IMR-90 (cell line): ENCODE results near the gene STUM. TPM values are rescaled to one million over a fixed set of nuclear protein-coding genes. Genes with fewer than 3 reads are reported as not detected.

Source experiments
- ATAC-seq: fragments of 200-7000 bp; cut with Tn5 transposase; 2 replicates; pipeline ENCODE4 v1.9.1; 2020; ENCODE audit warnings: low read depth, mild to moderate bottlenecking, moderate library complexity
- BruUV-seq: library from RNA; stranded (reverse); fragments of 400-500 nt; replicated peaks from 2 replicates; lab custom pipeline; 2021; lab: Mats Ljungman, UMichigan
- CTCF ChIA-PET: fragments of 300-600 bp; formaldehyde crosslinking; extraction: SDS; loops from one replicate; lab custom pipeline; 2021; ENCODE audit warnings: antibody characterized with exemption; lab: Yijun Ruan, JAX
- POLR2A ChIA-PET: fragments of 300-600 bp; sonication (Branson Sonifier 250); formaldehyde crosslinking; loops from one replicate; lab custom pipeline; 2022; ENCODE audit warnings: antibody characterized with exemption; ENCODE audit not compliant: unreplicated experiment; lab: Charles Lee
- DNase-seq: peaks from one replicate; pipeline ENCODE4 v3.0.0; 2013
- H2AFZ ChIP-seq: replicated peaks from 2 replicates; pipeline ENCODE3; 2013; ENCODE audit warnings: low read length, mild to moderate bottlenecking; ENCODE audit not compliant: poor library complexity
- H2AK5ac ChIP-seq: 2 replicates; pipeline ENCODE4 v1.6.1; 2013; ENCODE audit warnings: low read depth, low read length, inconsistent platforms
- H2AK9ac ChIP-seq: replicated peaks from 2 replicates; pipeline ENCODE3; 2013; ENCODE audit warnings: mild to moderate bottlenecking, low read depth, low read length, moderate library complexity; ENCODE audit not compliant: poor library complexity
- H2BK120ac ChIP-seq: 2 replicates; pipeline ENCODE4 v1.6.1; 2013; ENCODE audit warnings: low read depth, low read length, inconsistent platforms
- H2BK15ac ChIP-seq: 3 replicates; pipeline ENCODE4 v1.6.1; 2013; ENCODE audit warnings: low read depth, low read length, inconsistent platforms
- H2BK20ac ChIP-seq: 2 replicates; pipeline ENCODE4 v1.6.1; 2013; ENCODE audit warnings: low read depth, mild to moderate bottlenecking, inconsistent platforms, low read length, moderate library complexity
- H2BK5ac ChIP-seq: 2 replicates; pipeline ENCODE4 v1.6.1; 2013; ENCODE audit warnings: mild to moderate bottlenecking, low read depth, low read length, inconsistent platforms; ENCODE audit not compliant: poor library complexity, severe bottlenecking
- H3K14ac ChIP-seq: replicated peaks from 2 replicates; pipeline ENCODE4 v1.6.1; 2013; ENCODE audit warnings: low read depth, low read length, inconsistent platforms
- H3K18ac ChIP-seq: 2 replicates; pipeline ENCODE4 v1.6.1; 2013; ENCODE audit warnings: low read depth, low read length, control low read depth
- H3K23ac ChIP-seq: 2 replicates; pipeline ENCODE4 v1.6.1; 2013; ENCODE audit warnings: low read depth, low read length, inconsistent platforms
- H3K27ac ChIP-seq: 2 replicates; pipeline ENCODE4 v1.5.1; 2013; ENCODE audit warnings: mild to moderate bottlenecking, control low read depth, low read length; ENCODE audit not compliant: insufficient read depth
- H3K27me3 ChIP-seq: 2 replicates; pipeline ENCODE4 v1.6.1; 2013; ENCODE audit warnings: low read length; ENCODE audit not compliant: control insufficient read depth, insufficient read depth
- H3K36me3 ChIP-seq: 2 replicates; pipeline ENCODE4 v1.6.1; 2013; ENCODE audit warnings: low read length, mixed read lengths; ENCODE audit not compliant: control insufficient read depth, insufficient read depth
- H3K4ac ChIP-seq: 2 replicates; pipeline ENCODE4 v1.6.1; 2013; ENCODE audit warnings: low read depth, low read length, inconsistent platforms
- H3K4me1 ChIP-seq: 2 replicates; pipeline ENCODE4 v1.6.1; 2013; ENCODE audit warnings: low read length, mixed read lengths; ENCODE audit not compliant: control insufficient read depth, insufficient read depth
- H3K4me2 ChIP-seq: 2 replicates; pipeline ENCODE4 v1.6.1; 2013; ENCODE audit warnings: low read depth, mild to moderate bottlenecking, control low read depth, low read length, moderate library complexity
- H3K4me3 ChIP-seq: 2 replicates; pipeline ENCODE4 v1.5.1; 2013; ENCODE audit warnings: low read depth, mild to moderate bottlenecking, control low read depth, low read length, moderate library complexity; ENCODE audit not compliant: insufficient read depth
- H3K56ac ChIP-seq: 2 replicates; pipeline ENCODE4 v1.6.1; 2013; ENCODE audit warnings: low read length, inconsistent platforms; ENCODE audit not compliant: insufficient read depth; ENCODE audit errors: extremely low read depth
- H3K79me1 ChIP-seq, 2 experiments: 2 replicates each; pipeline ENCODE4 v1.6.1; 2013; ENCODE audit warnings: low read length in 2 of 2, inconsistent platforms in 1 of 2, low read depth in 1 of 2
- H3K9ac ChIP-seq: 2 replicates; pipeline ENCODE4 v1.6.1; 2013; ENCODE audit warnings: low read depth, low read length, control low read depth
- H3K9me1 ChIP-seq: 2 replicates; pipeline ENCODE4 v1.6.1; 2013; ENCODE audit warnings: low read length, inconsistent platforms; ENCODE audit not compliant: insufficient read depth
- H3K9me3 ChIP-seq: 2 replicates; pipeline ENCODE4 v1.6.1; 2013; ENCODE audit warnings: low read length; ENCODE audit not compliant: control insufficient read depth, insufficient read depth
- H4K20me1 ChIP-seq: 2 replicates; pipeline ENCODE4 v1.6.1; 2013; ENCODE audit warnings: low read length, inconsistent platforms; ENCODE audit not compliant: insufficient read depth
- H4K5ac ChIP-seq: 2 replicates; pipeline ENCODE4 v1.6.1; 2013; ENCODE audit warnings: mild to moderate bottlenecking, low read depth, low read length, control low read depth
- H4K8ac ChIP-seq, 2 experiments: 2 replicates each; pipeline ENCODE4 v1.6.1; 2013; ENCODE audit warnings: low read depth in 2 of 2, low read length in 2 of 2, control low read depth in 1 of 2, inconsistent platforms in 1 of 2
- H4K91ac ChIP-seq: 2 replicates; pipeline ENCODE4 v1.6.1; 2013; ENCODE audit warnings: low read depth, low read length, inconsistent platforms; ENCODE audit not compliant: insufficient read depth
- BHLHE40 ChIP-seq: fragments of 150-350 bp; IDR thresholded peaks from 2 replicates; pipeline ENCODE4 v1.6.1; 2016; ENCODE audit warnings: mild to moderate bottlenecking, low read depth, low read length
- CEBPB ChIP-seq: IDR thresholded peaks from 2 replicates; pipeline ENCODE4 v1.6.1; 2012; ENCODE audit warnings: low read depth, low read length, improper control_type of control experiment
- CHD1 ChIP-seq: IDR thresholded peaks from 2 replicates; pipeline ENCODE4 v1.6.1; 2012; ENCODE audit warnings: low read depth, low read length, improper control_type of control experiment
- CTCF ChIP-seq: conservative IDR thresholded peaks from 2 replicates; pipeline ENCODE4 v1.5.1; 2012; ENCODE audit warnings: mild to moderate bottlenecking, low read depth, low read length, improper control_type of control experiment
- FOS ChIP-seq: fragments of 150-350 bp; IDR thresholded peaks from 2 replicates; pipeline ENCODE4 v1.6.1; 2016; ENCODE audit warnings: low read depth, low read length
- MAFK ChIP-seq: IDR thresholded peaks from 2 replicates; pipeline ENCODE4 v1.6.1; 2012; ENCODE audit warnings: low read depth, low read length, improper control_type of control experiment
- MAZ ChIP-seq: IDR thresholded peaks from 2 replicates; pipeline ENCODE4 v1.6.1; 2012; ENCODE audit warnings: low read depth, mild to moderate bottlenecking, low read length, improper control_type of control experiment, moderate library complexity, borderline replicate concordance
- MXI1 ChIP-seq: IDR thresholded peaks from 2 replicates; pipeline ENCODE4 v1.6.1; 2012; ENCODE audit warnings: low read depth, mild to moderate bottlenecking, low read length, moderate library complexity, borderline replicate concordance
- NFE2L2 ChIP-seq: fragments of 150-350 bp; IDR thresholded peaks from 2 replicates; pipeline ENCODE4 v1.6.1; 2016; ENCODE audit warnings: low read depth, mild to moderate bottlenecking, low read length
- POLR2A ChIP-seq: IDR thresholded peaks from 2 replicates; pipeline ENCODE4 v1.6.1; 2012; ENCODE audit warnings: mild to moderate bottlenecking, low read depth, low read length
- RAD21 ChIP-seq: IDR thresholded peaks from 2 replicates; pipeline ENCODE4 v1.6.1; 2012; ENCODE audit warnings: low read length, improper control_type of control experiment
- RCOR1 ChIP-seq: IDR thresholded peaks from 2 replicates; pipeline ENCODE4 v1.6.1; 2012; ENCODE audit warnings: mild to moderate bottlenecking, low read length, improper control_type of control experiment; ENCODE audit not compliant: insufficient replicate concordance
- RFX5 ChIP-seq: IDR thresholded peaks from 2 replicates; pipeline ENCODE4 v1.8.0; 2012; ENCODE audit warnings: low read depth, mild to moderate bottlenecking, low read length, moderate library complexity
- SMC3 ChIP-seq: fragments of 150-350 bp; IDR thresholded peaks from 2 replicates; pipeline ENCODE4 v1.6.1; 2016; ENCODE audit warnings: low read depth, mild to moderate bottlenecking, antibody characterized with exemption, low read length, moderate library complexity
- USF2 ChIP-seq: fragments of 150-350 bp; IDR thresholded peaks from 2 replicates; pipeline ENCODE4 v1.6.1; 2017; ENCODE audit warnings: mild to moderate bottlenecking, antibody characterized with exemption, low read length, low read depth
- WGBS, 2 experiments: methylation state at CpG; one replicate each; pipeline versions ENCODE4 v1.1.5 to v1.1.7; 2013; ENCODE audit warnings: missing lambda C conversion rate in 2 of 2; ENCODE audit not compliant: insufficient read length in 1 of 2; ENCODE audit errors: extremely low coverage in 2 of 2; 5-methylcytosine and 5-hydroxymethylcytosine counted together
- dilution Hi-C: fragments of 300-500 bp; cut with HindIII; formaldehyde crosslinking; loops from one replicate; pipeline ENCODE4 v1.14.3; 2018; ENCODE audit warnings: low sequenced_read_pairs; ENCODE audit not compliant: unreplicated experiment
- in situ Hi-C: fragments of 300-500 bp; cut with MboI; formaldehyde crosslinking; loops from 3 replicates; pipeline ENCODE4 v1.14.3; 2019; ENCODE audit warnings: low sequenced_read_pairs, inconsistent platforms, mixed read lengths
- intact Hi-C: fragments of 100-400 bp; cut with micrococcal nuclease; formaldehyde crosslinking; loops from 2 replicates; pipeline ENCODE4 v1.10.0; 2022
- polyA plus RNA-seq, 3 experiments: library from polyadenylated mRNA; depleted of rRNA; stranded (reverse); fragments of >200 nt; gene quantifications; 2 replicates each; pipeline ENCODE4 v1.2.3, GENCODE V29; 2012; ENCODE audit warnings: low replicate concordance in 1 of 3
- total RNA-seq: library from RNA; depleted of rRNA; stranded (reverse); fragments of >200 nt; gene quantifications from 2 replicates; pipeline ENCODE4 v1.2.3, GENCODE V29; 2012

STUM gene
- total and polyA plus RNA-seq, 2 of the 4 experiments (the other 2 are of a cell fraction) = not detected

GRCh38 chr1:226634611-226635246 is 86.2 kb downstream of the STUM start:
- H3K23ac ChIP-seq = no peak overlapping the region
- intact Hi-C loops (loop anchor here (1.0 to 2.0 kb wide), 3 partner anchors 68 to 194 kb away; partner anchors contain the start of gene ITPKB), in situ Hi-C loops (loop anchor here (5.0 to 10.0 kb wide), 3 partner anchors 100 to 800 kb away; partner anchors contain the start of gene ITPKB), dilution Hi-C loops (no loop called here)
- H3K4ac ChIP-seq = no peak overlapping the region
- no peak overlapping the region for H3K14ac ChIP-seq
- ATAC-seq = no peak
- H4K5ac ChIP-seq = no peak overlapping the region
- H2BK15ac ChIP-seq = no peak overlapping the region
- H3K27me3 ChIP-seq = no peaks in the 10 kb centered on the region; the same call in 1 of the 2 replicates
- no peaks in the 10 kb centered on the region for H4K20me1 ChIP-seq
- ChIA-PET POLR2A (no interaction called here), CTCF (interaction anchor here (0.7 to 2.8 kb wide), 2 partner anchors 53 to 194 kb away, joined by 3 to 10 read pairs; no protein-coding TSS in a partner anchor)
- H2AK9ac ChIP-seq = peak overlapping the region; percentile 18
- TF ChIP-seq NFE2L2 (no peak), RCOR1 (no peak), RAD21 (no peak), POLR2A (no peak), USF2 (no peak), CEBPB (no peak), RFX5 (no peak), SMC3 (no peak), CHD1 (no peak), BHLHE40 (no peak), MAZ (no peak), MXI1 (no peak), MAFK (no peak), CTCF (no peak), FOS (no peak)
- H3K9me1 ChIP-seq = no peaks in the 10 kb centered on the region
- H2AK5ac ChIP-seq = no peak overlapping the region
- 86% methylated on average over 6 of the region's 22 CpGs; no CpG with 5 or more reads in 1 of the 2 experiments for WGBS, 2 experiments
- DNase-seq = no peak
- no peak overlapping the region for H3K56ac ChIP-seq
- no peaks in the 10 kb centered on the region; the same call in 1 of the 2 replicates for H3K36me3 ChIP-seq
- H3K9ac ChIP-seq = no peak overlapping the region
- H3K9me3 ChIP-seq = no peaks in the 10 kb centered on the region
- no peak overlapping the region for H3K4me2 ChIP-seq
- no peak overlapping the region for H2BK20ac ChIP-seq
- H3K4me1 ChIP-seq = no peaks in the 10 kb centered on the region
- H3K4me3 ChIP-seq = no peak overlapping the region
- no TSS peak for BruUV-seq
- no peak overlapping the region for H4K8ac ChIP-seq
- no peak overlapping the region for H2BK5ac ChIP-seq
- H2AFZ ChIP-seq = peak overlapping the region; percentile 3
- H4K91ac ChIP-seq = no peak overlapping the region
- H3K27ac ChIP-seq = no peak overlapping the region
- no peaks in the 10 kb centered on the region for H3K79me1 ChIP-seq
- H3K18ac ChIP-seq = no peak overlapping the region
- H2BK120ac ChIP-seq = no peak overlapping the region
